WTC11 (cell line): ENCODE data around the gene CASKIN1. TPM values are rescaled to one million over a fixed set of nuclear protein-coding genes. Genes with fewer than 3 reads are reported as not detected.
A peak's percentile ranks its signal among the peaks of the same experiment; 100 is the strongest.

Experiments used
- ATAC-seq: fragments of 200-7000 bp; cut with Tn5 transposase; 2 replicates; pipeline ENCODE4 v1.10.0; 2021; ENCODE audit warnings: mild to moderate bottlenecking, moderate library complexity
- CTCF ChIA-PET: fragments of 300-600 bp; sonication (Branson Sonifier 250); formaldehyde crosslinking; loops from one replicate; lab custom pipeline; 2021; ENCODE audit warnings: antibody characterized with exemption; lab: Charles Lee
- POLR2A ChIA-PET: fragments of 350-600 bp; sonication (Branson Sonifier 250); formaldehyde crosslinking; loops from one replicate; lab custom pipeline; 2021; ENCODE audit warnings: antibody characterized with exemption; lab: Charles Lee
- DNase-seq: peaks from one replicate; pipeline ENCODE4 v3.0.0; 2021; ENCODE audit warnings: low spot score
- H3K27ac Mint-ChIP-seq: 2 replicates; pipeline ENCODE4 v1.8.0; 2021; ENCODE audit warnings: mixed read lengths
- H3K27me3 Mint-ChIP-seq: 2 replicates; pipeline ENCODE4 v1.8.0; 2021; ENCODE audit warnings: low read depth, mild to moderate bottlenecking, moderate library complexity, mixed read lengths
- H3K36me3 Mint-ChIP-seq: 2 replicates; pipeline ENCODE4 v1.8.0; 2021; ENCODE audit warnings: mixed read lengths
- H3K4me1 Mint-ChIP-seq: 2 replicates; pipeline ENCODE4 v1.8.0; 2022; ENCODE audit warnings: mixed read lengths
- H3K4me3 Mint-ChIP-seq: 2 replicates; pipeline ENCODE4 v1.8.0; 2021; ENCODE audit warnings: mild to moderate bottlenecking, moderate library complexity, mixed read lengths
- H3K9me3 Mint-ChIP-seq: 2 replicates; pipeline ENCODE4 v1.8.0; 2021; ENCODE audit warnings: mixed read lengths
- FOXJ3 ChIP-seq: sonication (generic); formaldehyde crosslinking; IDR thresholded peaks from 2 replicates; pipeline ENCODE4 v1.9.0; 2021; ENCODE audit warnings: missing genetic modification reagents, mild to moderate bottlenecking, borderline replicate concordance
- FOXK1 ChIP-seq: sonication (generic); formaldehyde crosslinking; IDR thresholded peaks from 2 replicates; pipeline ENCODE4 v1.8.0; 2022; ENCODE audit warnings: mild to moderate bottlenecking, moderate library complexity, missing genetic modification reagents
- JUN ChIP-seq: sonication (generic); formaldehyde crosslinking; IDR thresholded peaks from 2 replicates; pipeline ENCODE4 v1.8.0; 2023; ENCODE audit warnings: mild to moderate bottlenecking, missing genetic modification reagents
- NFE2L1 ChIP-seq: sonication (generic); formaldehyde crosslinking; IDR thresholded peaks from 2 replicates; pipeline ENCODE4 v1.8.1; 2023; ENCODE audit warnings: missing genetic modification reagents
- OVOL2 ChIP-seq: fragments of 250-450 bp; sonication (Bioruptor Pico); IDR thresholded peaks from 2 replicates; pipeline ENCODE4 v1.9.0; 2021; ENCODE audit warnings: mild to moderate bottlenecking, borderline replicate concordance
- TEAD4 ChIP-seq: sonication (generic); formaldehyde crosslinking; IDR thresholded peaks from 2 replicates; pipeline ENCODE4 v1.8.0; 2022; ENCODE audit warnings: mild to moderate bottlenecking, missing genetic modification reagents
- ZBTB21 ChIP-seq: sonication (generic); formaldehyde crosslinking; IDR thresholded peaks from 2 replicates; pipeline ENCODE4 v1.8.1; 2023; ENCODE audit warnings: mild to moderate bottlenecking, missing genetic modification reagents, borderline replicate concordance
- ZNF423 ChIP-seq: fragments of 250-450 bp; sonication (Bioruptor Pico); IDR thresholded peaks from 2 replicates; pipeline ENCODE4 v2.1.2; 2022; ENCODE audit warnings: mild to moderate bottlenecking, moderate library complexity
- total RNA-seq: library from RNA; stranded (reverse); gene quantifications from 3 replicates; pipeline ENCODE4 v1.2.3, GENCODE V29; 2021
- TF ChIP-seq, protein P1 (sequence below): sonication (generic); formaldehyde crosslinking; conservative IDR thresholded peaks from 2 replicates; pipeline ENCODE4 v1.8.1; 2023; ENCODE audit warnings: mild to moderate bottlenecking, low read depth, missing genetic modification reagents, moderate library complexity
- TF ChIP-seq, protein P2 (sequence below): sonication (generic); formaldehyde crosslinking; IDR thresholded peaks from 2 replicates; pipeline ENCODE4 v1.8.0; 2023; ENCODE audit warnings: missing genetic modification reagents, mild to moderate bottlenecking, borderline replicate concordance

CASKIN1 gene
- total RNA-seq, 1 experiment from 2014 or later, result 9.4 TPM

DNA sequence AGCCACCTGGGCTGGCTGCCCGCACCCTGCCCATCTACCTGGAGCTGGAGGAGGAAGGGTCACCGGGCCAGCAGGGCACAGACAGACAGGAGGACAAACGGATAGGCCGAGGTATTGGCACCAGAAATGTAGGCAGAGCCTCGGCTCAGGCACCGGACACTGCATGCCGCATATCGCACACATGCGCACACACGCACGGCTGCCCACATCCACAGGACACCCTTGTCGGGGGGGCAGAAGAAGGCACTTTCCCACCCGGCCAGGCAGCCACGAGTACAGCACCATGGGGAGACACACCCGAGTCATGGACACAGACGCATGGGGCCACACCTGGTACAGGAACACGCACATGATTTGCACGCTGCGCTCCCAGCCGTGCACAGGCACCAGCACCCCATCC, 14.5 kb downstream of the CASKIN1 start:
- CTCF ChIA-PET, result interaction anchor here (5.7 kb wide), 1 partner anchor 12 kb away, joined by 24 read pairs; no protein-coding TSS in a partner anchor
- DNase-seq (no peak), ATAC-seq (no peak)
- H3K36me3 Mint-ChIP-seq, result no peaks in the 10 kb centered on the region
- no peak overlapping the region for H3K4me3 Mint-ChIP-seq
- H3K9me3 Mint-ChIP-seq, result no peaks in the 10 kb centered on the region
- TF ChIP-seq NFE2L1 (CRISPR knock-in tag), result no peak
- TF ChIP-seq ZNF423 (CRISPR knock-in tag), result no peak
- TF ChIP-seq JUN, result no peak
- no peak for TF ChIP-seq OVOL2 (CRISPR knock-in tag)
- TF ChIP-seq, protein P1, sequence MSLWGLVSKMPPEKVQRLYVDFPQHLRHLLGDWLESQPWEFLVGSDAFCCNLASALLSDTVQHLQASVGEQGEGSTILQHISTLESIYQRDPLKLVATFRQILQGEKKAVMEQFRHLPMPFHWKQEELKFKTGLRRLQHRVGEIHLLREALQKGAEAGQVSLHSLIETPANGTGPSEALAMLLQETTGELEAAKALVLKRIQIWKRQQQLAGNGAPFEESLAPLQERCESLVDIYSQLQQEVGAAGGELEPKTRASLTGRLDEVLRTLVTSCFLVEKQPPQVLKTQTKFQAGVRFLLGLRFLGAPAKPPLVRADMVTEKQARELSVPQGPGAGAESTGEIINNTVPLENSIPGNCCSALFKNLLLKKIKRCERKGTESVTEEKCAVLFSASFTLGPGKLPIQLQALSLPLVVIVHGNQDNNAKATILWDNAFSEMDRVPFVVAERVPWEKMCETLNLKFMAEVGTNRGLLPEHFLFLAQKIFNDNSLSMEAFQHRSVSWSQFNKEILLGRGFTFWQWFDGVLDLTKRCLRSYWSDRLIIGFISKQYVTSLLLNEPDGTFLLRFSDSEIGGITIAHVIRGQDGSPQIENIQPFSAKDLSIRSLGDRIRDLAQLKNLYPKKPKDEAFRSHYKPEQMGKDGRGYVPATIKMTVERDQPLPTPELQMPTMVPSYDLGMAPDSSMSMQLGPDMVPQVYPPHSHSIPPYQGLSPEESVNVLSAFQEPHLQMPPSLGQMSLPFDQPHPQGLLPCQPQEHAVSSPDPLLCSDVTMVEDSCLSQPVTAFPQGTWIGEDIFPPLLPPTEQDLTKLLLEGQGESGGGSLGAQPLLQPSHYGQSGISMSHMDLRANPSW (CRISPR knock-in tag), result no peak
- POLR2A ChIA-PET, result interaction anchor here (0.9 to 1.3 kb wide), 2 partner anchors 27 to 44 kb away, joined by 4 to 5 read pairs; partner anchors contain the start of gene TRAF7
- peak overlapping the region; percentile 51; the same call in 1 of the 2 replicates for H3K27ac Mint-ChIP-seq
- 0 out of 2 replicates have a peak, but pooled peaks cover 3% of the 10 kb centered on the region for H3K4me1 Mint-ChIP-seq
- no peaks in the 10 kb centered on the region for H3K27me3 Mint-ChIP-seq

DNA sequence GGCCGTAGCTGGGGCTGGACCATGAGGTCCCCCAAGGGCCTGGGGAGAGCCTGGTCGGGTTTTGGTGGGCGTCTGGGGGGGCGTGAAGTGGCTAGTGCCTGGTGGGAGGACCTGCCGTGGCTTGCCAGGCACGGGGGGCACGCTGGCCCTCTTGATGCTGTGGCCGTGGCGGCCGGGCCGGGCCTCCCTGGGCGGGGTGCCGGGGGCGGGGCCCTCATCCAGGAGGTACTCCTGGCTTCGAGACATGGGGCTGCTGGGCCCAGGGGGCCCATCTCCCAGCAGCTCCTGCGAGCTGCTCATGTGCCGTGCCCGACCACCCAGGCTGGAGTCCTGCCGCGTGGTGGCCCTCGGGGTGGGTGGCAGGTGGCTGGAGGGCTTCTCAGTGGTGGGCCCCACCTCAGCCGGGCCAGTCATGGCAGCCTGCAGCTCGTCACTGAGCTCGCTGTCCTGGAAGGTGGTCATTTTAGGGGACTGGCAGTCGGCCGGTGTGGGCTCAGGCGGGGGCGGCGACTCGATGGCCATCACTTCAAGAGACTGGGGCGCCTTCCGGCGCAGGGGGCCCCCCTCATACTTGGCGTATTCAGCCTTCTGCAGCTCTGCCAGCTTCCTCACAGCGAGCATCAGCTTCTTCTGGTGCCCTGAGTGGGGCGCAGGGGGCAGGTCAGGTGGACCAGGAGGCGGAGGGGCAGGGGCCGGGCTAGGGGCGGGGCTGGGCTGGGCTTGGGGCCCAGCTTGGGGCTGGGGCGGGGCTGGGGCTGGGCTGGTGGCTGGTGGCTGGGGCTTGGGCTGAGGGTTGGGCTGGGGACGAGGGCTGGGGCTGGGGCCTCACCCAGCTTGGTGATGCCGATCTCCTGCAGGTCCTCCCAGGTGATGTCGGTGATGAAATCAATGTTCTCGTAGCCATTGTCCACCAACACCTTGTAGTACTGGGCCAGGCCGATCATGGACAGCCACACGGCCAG, 15.2 kb downstream of the CASKIN1 start:
- no peak overlapping the region for H3K4me3 Mint-ChIP-seq
- TF ChIP-seq, protein P2, sequence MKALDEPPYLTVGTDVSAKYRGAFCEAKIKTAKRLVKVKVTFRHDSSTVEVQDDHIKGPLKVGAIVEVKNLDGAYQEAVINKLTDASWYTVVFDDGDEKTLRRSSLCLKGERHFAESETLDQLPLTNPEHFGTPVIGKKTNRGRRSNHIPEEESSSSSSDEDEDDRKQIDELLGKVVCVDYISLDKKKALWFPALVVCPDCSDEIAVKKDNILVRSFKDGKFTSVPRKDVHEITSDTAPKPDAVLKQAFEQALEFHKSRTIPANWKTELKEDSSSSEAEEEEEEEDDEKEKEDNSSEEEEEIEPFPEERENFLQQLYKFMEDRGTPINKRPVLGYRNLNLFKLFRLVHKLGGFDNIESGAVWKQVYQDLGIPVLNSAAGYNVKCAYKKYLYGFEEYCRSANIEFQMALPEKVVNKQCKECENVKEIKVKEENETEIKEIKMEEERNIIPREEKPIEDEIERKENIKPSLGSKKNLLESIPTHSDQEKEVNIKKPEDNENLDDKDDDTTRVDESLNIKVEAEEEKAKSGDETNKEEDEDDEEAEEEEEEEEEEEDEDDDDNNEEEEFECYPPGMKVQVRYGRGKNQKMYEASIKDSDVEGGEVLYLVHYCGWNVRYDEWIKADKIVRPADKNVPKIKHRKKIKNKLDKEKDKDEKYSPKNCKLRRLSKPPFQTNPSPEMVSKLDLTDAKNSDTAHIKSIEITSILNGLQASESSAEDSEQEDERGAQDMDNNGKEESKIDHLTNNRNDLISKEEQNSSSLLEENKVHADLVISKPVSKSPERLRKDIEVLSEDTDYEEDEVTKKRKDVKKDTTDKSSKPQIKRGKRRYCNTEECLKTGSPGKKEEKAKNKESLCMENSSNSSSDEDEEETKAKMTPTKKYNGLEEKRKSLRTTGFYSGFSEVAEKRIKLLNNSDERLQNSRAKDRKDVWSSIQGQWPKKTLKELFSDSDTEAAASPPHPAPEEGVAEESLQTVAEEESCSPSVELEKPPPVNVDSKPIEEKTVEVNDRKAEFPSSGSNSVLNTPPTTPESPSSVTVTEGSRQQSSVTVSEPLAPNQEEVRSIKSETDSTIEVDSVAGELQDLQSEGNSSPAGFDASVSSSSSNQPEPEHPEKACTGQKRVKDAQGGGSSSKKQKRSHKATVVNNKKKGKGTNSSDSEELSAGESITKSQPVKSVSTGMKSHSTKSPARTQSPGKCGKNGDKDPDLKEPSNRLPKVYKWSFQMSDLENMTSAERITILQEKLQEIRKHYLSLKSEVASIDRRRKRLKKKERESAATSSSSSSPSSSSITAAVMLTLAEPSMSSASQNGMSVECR, result no peak
- TF ChIP-seq ZNF423 (CRISPR knock-in tag) (no peak), ZBTB21 (no peak), FOXJ3 (CRISPR knock-in tag) (no peak), FOXK1 (CRISPR knock-in tag) (no peak)
- TF ChIP-seq, all 79 proteins: peak for 0
- Mint-ChIP-seq H3K27me3 (no peaks in the 10 kb centered on the region), H3K36me3 (peaks cover under 1% of the 10 kb centered on the region; the same call in 1 of the 2 replicates), H3K9me3 (no peaks in the 10 kb centered on the region), H3K27ac (no peak overlapping the region), H3K4me1 (0 out of 2 replicates have a peak, but pooled peaks cover 3% of the 10 kb centered on the region)
- peak; percentile 53 for DNase-seq
- peak; percentile 12 for ATAC-seq
- ChIA-PET POLR2A (interaction anchor here (0.9 to 1.3 kb wide), 2 partner anchors 26 to 45 kb away, joined by 4 to 5 read pairs; partner anchors contain the start of gene TRAF7), CTCF (interaction anchor here (5.7 kb wide), 1 partner anchor 13 kb away, joined by 24 read pairs; no protein-coding TSS in a partner anchor)

DNA sequence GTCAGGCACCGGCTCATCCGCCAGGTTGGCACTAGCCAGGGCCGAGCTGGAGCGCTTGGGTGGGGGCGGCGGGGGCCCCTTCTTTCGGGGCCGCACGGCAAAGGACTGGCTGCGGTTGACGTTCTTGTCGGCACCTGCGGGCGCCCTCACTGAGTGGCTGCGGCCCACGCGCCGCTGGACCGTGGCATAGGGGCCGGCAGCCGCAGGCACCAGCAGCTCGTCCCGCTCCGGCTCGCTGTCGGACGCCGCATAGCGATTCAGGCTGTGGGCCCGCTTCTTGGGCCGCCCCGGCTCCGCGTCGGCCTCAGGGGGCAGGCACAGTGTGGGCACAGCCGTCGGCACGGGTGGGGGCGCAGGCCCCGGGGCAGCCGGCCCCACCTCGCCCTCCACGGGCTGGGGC, 15.9 kb downstream of the CASKIN1 start:
- no peaks in the 10 kb centered on the region for H3K27me3 Mint-ChIP-seq
- H3K4me3 Mint-ChIP-seq, result no peak overlapping the region
- no peak for DNase-seq
- no peak for TF ChIP-seq TEAD4 (CRISPR knock-in tag)
- TF ChIP-seq, all 79 proteins: peak for 0
- POLR2A ChIA-PET, result no interaction called here
- Mint-ChIP-seq H3K9me3 (no peaks in the 10 kb centered on the region), H3K27ac (no peak overlapping the region), H3K4me1 (0 out of 2 replicates have a peak, but pooled peaks cover 3% of the 10 kb centered on the region), H3K36me3 (peaks cover 6% of the 10 kb centered on the region)
- ATAC-seq, result no peak
- CTCF ChIA-PET, result no interaction called here
